Muscle of arm (tissue), 12 donors: Measurements from ENCODE around the gene MXD3. TPM values are rescaled to one million over a fixed set of nuclear protein-coding genes. Genes with fewer than 3 reads are reported as not detected.

Experiments
- DNase-seq: peaks from one replicate; pipeline ENCODE4 v3.0.0-alpha.2; 2013
- polyA plus RNA-seq, 12 donors: library from polyadenylated mRNA; unstranded; fragments of 120-200 nt; gene quantifications; one replicate each; pipeline ENCODE4 v1.2.1, GENCODE V29; 2013; ENCODE audit not compliant: insufficient read length in 12 of 12

The MXD3 gene
- polyA plus RNA-seq, 12 donors = 11.4 to 46.8 (median 14.7) TPM; not detected in 1

DNA sequence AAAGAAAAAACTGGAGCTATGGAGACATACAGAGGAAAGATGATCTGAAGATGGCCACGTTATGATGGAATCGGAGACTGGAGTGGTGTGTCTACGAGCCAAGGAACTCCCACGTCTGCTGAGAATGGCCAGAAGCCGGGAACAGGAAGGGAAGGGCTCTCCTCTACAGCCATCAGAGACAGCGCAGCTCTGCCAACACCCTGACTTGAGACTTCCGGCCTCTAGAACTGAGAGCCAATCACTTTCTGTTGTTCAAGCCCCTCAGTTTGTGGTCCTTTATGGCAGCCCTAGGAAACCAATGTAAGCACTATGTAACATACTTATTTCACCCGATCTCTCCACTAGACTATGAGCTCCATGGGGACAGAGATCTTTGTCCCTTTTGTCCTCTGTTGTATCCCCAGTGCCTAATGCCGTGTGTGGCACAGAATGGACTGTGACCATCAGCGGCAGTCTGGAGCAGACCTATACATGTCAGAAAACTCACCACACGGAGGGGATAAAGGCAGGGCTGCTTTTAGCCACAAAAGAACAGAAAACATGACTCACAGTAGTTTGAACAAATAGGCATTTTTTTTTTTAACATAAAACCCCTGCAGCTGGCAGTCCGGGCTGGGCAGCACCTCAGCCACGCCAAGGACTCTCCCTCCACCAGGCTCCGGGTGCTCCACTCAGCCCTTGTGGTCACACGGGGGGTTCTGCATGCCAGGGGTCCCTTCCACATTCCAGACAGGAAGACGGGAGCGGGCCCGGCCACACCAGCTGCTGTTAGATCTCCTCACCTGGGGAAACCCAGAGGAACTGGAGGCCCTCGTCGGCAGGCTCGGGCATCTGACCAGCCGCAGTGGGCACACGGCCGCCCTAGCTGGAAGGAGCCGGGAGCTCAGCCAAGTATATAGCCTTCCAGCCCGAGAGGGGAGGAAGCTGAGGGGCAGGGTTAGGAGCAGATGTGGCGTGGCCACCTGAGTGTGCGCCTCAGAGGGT lies 16.1 kb upstream of the MXD3 start:
- DNase-seq = peak; percentile 56

DNA sequence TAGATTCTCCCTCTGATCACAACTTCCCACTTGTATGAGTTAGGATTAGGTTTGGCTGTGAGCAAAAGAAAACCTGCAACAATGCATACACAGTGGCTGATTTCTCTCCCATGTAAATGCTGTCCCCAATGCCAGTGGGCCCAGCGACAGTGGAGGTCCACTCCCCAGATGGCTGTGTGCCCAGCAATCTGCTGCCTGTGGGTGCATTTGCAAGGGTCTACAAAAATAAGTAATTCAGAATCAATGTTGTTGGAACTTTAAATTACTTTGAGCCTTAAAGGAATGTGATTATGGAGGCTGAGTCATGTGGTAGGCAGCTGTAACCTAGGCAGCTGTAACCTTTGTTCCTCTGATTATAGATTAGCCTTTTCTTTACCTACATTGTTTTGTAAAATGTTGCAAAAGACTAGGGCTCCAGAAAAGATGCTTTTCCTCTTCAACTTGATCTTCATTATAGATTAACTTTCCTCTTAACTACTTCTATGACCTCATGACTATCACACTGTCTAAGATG lies 14.2 kb upstream of the MXD3 start:
- DNase-seq = no peak

DNA sequence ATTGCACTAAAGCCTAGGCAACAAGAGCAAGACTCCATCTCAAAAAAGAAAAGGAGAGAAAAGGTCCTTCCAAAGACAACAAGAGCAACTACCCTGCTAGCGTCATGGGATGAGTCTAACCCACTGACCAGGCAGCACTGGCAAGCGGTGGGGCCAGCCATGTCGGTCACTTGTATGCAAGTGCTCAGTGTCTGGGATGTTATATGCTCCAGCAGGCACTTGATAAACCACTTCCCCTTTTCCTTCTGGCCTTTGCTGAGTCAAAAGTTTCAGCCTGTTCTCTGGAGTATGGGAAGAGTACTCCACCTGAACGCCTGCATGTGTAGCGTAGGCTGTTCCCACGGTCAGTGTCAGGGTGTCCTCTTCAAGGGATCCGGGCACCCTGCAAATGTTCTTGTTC lies 9.2 kb upstream of the MXD3 start:
- no peak for DNase-seq

DNA sequence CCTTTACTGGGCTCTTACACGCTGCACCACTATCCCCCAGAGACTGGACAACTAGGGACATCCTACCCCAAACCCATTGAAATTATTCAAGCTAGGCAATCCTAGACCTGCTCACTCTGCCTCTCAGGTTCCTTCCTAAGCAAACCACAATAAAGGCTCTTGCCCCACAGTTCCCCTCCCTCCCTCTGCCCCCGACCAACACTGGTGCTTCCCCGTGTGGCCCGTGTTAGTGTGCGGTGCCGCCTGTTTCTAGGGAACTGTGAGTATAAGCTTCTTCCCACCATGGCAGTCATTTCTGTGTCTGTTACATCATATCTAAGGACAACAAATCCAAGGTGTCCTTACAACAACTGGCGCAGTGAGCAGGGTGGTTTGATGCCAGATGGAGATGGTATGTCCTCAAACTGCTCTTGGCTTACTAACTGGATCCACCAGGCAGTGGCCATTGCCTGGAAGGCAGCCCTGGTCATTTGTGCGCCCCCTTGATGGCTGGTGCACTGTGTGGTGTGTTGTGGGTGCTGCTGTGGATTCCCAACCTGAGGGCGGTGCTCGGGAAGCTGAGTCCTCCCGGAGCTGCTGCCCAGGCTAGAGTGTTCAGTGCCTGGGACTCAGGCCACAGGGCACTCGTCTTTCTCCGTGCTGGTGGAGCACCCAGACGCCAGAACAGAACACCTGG lies 8.4 kb upstream of the MXD3 start:
- no peak for DNase-seq

DNA sequence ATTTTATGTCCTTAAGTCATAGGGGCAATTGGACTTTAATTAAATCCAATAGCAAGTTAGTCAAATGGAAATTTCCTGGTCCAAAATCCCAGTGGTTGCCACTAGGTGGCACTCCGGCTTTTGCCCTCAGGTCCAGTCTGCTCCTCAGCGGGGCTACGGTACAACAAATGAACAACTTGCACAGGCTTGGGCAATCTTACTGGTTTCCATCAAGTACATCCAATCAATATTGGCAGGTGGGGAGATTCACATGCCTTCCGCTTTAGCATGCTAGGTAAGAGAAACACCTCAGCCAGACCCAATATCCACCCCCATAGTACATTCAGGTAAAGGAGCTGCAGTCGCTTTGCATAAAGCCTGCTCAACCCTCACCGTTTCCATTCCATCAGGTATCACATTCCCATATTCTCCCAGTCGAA lies 6.3 kb upstream of the MXD3 start:
- no peak for DNase-seq

DNA sequence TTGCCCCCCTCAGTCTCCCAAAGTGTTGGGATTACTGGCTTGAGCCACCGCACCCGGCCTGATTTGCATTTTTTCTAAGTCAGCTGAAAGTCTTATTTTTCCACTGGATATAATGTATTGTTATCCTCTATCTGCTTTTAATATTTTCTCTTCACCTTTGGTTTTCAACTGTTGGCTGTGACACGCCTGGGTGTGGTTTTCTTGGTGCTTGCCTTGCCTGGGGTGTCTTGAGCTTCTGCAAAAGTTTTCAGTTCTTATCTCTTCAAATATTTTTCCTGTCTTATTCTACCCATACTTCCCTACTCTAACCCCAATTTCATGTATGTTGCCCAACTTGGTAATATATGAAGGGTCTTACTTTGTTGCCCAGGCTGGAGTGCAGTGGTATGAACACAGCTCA lies 4.3 kb upstream of the MXD3 start:
- no peak for DNase-seq

DNA sequence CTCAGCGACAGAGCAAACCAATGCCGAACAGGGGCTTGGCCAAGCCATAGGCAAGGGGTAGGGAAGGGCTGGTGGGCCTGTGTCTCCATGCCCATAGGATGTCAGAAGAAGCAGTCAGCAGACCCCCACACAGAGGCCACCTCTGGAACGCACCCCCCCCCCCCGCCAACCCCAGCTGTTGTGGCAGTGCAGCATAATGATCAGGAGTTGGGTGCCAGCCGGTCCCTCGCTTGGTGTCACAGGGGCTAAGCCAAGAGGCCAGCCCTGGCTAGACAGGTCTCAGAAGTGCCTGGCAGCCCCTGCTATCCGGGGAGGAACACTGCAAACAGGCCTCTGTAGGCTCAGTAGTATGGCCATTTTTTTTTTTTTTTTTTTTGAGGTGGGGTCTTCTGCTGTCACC lies 3.7 kb upstream of the MXD3 start:
- no peak for DNase-seq

DNA sequence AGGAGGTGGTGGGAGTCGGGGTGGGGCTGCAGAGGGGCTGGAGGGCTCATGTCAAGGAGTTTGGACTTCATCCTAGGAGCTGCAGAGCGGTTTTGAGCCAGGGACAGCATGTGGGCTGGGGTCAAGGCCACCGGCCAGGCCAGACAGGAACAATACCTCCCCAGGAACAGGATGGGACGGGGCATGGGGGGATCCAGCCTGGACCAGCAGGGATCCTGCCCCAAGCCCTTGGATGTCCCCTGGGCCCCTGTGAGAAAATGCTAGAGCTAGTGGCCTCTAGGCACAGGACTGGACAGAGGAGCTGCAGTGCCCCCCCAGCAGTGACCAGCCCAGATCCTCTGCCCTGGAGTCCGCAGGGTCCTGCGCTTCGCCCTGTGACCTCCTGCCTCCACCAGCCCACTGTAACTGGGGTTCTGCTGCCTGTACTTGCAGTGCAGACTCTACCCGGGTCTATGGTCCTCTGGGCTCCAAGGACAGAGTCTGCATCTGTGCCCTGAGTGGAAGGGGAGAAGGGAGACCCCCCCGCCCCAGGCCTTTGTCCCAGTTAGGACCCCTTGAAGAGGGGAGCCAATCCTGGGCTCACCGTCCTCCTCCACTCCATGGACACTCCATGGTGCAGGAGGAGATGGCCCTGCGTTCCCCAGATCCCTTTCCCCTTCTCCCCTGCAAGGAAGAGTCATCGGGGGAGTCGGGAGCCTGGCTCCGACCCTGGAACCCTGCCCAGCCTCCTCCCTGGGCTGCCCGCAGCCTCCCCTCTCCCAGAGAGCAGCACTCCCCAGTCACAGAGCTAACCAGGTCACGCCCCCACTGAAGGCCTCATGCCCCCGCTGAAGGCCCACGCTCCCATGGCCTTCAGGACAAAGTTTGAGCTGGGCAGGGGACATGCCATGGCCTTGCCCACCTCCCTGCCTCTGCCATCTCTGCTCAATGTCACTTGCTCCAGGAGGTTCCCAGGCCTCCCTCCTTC lies 3.0 kb upstream of the MXD3 start:
- no peak for DNase-seq

DNA sequence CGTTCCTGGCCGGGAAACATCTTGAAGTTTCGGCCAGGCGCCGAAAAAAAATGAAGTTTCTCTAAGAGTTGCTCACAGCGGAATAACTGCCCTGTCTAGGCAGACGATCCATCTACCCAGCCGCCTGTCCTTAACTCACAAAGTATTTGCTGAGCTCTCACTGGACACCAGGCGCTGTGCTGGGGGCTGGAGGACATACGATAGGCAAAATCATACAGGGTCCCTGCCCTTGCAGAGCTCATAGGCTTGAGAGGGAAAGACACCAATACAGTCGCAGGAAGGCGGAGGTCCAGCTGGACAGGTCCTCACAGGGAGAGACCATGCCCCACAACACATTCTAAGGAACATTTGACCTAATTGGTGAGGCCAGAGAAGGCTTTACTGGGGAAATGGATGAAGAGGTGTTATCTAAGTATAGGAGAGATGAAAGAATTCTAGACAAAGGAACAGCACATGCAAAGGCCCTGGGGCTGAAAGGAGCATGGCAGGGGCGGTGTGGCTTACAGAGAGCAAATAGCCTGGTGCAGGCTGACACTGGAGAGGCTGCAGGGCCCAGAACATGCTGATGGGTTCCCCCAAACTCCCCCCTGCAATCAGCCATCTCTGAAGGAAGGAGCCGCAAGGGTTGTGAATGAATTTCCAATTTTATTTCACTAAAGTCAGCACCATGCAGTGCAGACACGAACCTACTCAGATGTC lies 2.0 kb upstream of the MXD3 start:
- no peak for DNase-seq

DNA sequence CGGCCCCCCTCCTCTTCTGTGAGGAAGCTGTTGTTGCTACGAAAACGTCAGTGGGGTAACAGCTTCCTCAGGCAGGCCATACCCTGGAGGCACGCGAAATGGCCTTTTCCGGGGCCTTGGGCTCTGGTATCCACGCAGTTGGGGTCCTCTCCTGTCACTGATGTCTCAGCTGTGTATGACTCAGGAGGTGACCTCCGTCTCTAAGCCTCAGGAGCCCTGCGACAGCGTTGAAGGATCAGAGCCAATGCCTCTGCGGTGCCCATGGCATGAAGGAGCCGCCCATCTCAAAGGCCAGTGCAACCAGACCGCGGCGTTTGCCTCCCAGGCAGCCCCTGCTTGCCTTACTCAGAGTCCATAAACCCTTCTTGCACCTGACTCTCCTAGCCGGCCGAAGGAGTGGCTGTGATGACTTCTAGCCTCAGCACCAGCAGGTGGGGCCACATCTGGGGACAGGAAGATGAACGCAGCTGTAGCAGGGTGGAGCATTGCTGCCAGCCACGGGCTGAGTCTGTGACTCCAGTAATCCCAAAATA lies 1.0 kb upstream of the MXD3 start:
- DNase-seq = no peak

DNA sequence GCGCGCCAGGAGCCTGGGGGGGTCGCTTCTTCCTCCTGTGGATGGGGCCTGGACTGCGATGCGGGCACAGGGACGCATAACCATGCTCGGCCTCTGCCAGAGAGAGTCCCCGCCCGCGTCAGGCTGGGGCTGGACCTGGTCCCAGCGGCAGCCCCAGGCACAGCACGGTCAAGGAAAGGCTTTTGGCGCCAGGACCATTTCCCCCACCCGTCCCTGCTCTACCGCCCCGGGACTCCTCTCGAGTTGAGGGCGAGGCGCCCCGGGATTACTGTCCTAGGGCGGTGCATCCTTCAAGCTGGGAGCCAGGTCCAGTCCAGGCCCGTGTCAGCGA lies 341 bp downstream of the MXD3 start:
- no peak for DNase-seq

DNA sequence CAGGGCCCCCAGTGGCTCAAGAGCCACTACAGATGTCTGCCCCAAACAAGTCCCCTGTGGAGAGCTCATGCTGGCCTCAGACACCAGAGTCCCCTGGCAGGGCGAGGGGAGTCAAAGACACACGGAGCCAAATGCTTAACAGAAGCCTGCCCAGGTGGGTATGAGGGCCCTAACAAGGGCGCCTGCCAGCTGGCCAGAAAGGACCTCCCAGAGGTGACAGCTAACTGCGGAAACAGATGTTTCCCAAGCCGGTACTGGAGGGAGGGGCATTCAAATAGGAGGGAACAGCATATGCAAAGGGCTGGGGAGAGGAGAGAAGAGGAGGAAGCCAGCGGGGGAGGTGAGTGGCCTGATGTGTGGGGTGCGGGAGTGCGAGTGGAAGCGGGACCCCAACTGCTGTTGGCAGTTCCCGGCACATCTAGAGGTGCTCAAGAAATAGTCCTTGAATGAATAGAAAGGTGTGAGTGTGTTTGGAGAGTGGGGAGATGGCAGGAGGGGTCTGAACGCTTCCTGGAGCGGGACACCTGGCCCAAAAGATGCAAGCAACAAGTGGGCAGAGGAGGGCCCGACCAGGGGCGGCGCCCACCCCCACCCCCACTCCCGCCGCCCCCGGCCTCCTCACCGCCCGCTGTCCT lies 824 bp downstream of the MXD3 start:
- no peak for DNase-seq

DNA sequence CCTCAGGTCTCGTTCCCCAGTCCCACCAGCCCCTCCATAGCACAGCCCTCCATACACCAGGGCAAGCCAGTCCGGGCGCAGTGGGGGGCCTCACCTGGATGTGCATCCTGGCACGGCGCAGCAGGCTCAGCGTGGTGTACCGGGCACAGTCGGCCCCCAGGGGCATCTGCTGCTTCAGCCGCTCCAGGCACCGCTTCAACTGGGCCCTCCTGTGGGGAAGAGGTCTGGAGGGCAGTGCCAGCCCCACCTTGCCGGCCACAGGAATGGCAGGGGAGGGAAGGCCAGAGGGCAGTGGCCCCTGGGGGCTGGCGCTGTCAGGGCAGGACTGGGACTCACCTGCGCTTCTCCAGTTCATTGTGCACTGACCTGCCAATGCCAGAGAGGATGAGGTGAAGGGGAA lies 1.4 kb downstream of the MXD3 start:
- no peak for DNase-seq

DNA sequence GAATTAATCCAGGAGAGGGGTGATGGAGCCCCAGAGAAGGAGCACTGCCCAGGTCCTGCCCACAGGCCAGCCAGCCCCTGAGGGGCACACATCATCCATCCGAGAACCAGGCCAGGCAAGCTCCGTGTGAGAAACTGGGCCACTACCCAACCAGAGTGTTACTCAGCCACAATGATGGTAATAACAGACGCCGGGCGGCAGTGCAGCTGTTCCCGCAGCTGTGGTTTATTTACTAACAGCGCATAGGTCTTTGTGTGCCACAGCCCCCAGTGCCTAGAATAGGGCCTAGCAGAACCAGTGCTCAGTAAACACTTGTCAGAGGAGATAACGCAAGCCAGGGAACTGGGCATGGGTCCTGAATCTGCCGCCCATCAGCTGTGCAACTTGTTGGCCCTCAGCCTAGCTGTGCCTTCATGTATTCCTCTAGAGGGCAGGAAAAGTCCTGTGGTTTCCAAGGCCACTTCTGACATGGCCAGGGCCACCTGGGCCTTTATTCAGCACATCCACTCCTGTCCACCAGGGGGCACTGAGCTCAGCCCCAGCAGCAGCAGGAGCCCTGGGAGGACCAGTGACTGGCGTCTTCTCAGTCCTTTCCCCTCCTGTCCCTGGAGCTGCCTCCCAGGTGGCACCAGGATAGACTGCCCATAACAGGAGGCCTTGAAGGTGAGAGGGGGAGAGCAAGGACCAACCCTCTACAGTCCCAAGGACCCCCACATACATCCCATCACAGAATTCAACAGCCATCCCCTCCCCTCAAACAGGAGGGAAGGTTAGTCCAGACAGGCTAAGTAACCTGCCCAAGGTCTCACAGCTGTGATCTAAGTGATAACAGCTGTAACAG lies 2.1 kb downstream of the MXD3 start:
- no peak for DNase-seq

DNA sequence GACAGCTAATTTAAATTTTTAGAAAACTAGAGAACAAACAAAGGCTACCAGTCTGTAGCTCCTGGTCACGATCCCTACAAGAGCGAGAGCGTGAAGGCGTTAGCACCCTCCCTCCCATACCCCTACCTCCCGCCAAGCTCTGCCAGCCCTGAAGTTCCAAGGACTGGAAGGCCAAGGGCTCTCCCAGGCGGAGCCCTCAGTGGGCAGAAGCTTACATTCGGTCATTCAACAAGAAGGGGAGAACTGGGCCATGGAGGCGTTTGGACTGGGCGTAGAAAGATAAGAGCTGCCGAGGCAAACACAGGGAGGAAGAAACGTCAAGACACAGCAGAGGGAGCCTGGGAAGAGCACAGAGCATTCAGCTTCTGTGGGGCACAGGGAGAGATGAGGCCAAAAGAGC lies 3.0 kb downstream of the MXD3 start:
- DNase-seq = no peak

DNA sequence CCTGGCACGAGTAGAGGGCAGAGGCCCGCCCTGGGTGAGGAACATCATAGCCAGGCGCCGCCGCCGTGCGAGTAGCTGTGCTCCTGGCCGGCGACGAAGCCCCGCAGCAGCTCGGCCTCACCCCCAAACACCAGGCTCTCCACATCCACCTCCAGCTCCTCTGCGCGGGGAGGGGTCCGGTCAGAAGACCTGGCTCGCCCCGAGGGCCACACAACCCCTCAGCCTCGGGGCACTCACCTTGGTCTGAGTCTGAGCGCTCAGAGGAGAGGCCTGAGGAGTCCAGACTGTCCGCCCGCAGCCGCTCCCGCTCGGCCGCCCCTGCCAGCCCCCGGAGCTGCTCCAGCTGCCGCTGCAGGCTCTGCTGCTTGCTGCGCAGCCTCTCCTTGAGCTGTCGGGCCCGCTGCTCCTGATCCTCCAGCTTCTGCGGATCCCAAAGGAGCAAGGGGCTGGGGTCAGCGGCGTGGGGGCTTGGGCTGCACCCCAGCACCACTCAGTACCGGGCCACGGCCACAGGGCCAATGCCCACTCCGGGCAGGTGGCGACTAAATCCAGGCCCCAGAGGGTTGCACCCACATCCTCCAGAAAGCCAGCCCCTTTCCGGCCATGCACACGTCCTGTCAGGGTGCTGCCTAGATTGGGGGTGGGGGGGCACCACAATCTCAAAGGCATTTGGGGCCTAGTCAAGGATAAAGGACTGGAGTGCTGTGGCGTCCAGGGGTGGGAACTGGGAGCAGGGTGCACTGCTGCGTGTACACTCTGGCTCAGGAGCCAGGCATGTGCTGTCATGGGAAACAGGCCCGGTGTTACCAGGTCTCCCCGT lies 3.9 kb downstream of the MXD3 start:
- DNase-seq = no peak

DNA sequence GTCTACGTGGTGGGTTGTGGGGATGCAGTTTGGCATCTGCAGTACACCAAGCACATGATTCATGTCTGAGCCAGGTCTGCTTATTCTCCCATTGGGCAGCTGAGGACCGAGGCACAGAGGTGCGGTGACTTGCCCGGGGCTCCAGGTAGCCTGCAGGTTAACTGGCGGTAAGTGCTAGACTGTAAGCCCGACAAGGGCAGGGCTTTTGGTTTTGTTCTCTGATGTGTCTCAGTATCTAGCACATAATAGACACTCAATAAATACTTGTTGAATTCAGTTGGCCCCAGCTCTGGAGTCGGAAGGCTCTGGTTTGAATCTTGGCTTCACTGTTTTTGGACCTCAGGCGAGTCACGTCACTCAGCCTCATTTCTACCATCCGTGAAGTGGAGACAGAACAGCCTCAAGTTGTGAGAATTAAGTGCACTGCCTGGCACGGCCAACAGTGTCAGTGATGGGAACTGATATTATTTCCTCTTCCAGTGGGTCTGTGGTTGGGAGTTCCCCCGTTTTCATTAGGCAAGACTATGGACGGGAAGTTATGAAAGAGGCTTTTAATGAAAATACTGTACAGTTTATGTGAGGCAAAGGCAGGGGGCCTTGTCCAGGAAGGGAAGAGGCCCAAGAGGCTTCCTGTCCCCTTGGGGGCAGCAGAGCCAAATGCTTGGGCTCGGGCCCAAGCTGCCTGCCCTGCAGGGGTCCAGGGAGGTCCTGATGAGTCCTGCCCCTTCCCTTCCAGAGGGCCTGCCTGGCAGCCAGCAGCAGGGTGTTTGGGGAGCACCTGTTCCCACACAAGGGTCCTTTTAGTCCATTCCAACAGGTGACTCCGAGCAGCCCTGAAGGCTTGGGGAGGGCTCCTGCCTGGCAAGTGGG lies 4.8 kb downstream of the MXD3 start:
- no peak for DNase-seq
